Parathyroid adenoma (tissue), 2 donors: ENCODE measurements around the gene KDM1A.

Source experiments
- H2AFZ ChIP-seq: fragments of 300-600 bp; sonication (generic); one replicate; pipeline ENCODE4 v1.7.0; 2017; ENCODE audit warnings: antibody characterized with exemption, mild to moderate bottlenecking
- H3K27ac ChIP-seq: fragments of 300-600 bp; sonication (generic); one replicate; pipeline ENCODE4 v1.7.0; 2017
- H3K27me3 ChIP-seq: fragments of 300-600 bp; sonication (generic); one replicate; pipeline ENCODE4 v1.7.0; 2017; ENCODE audit warnings: low read length; ENCODE audit not compliant: control insufficient read depth, insufficient read depth
- H3K36me3 ChIP-seq: fragments of 300-600 bp; sonication (generic); one replicate; pipeline ENCODE4 v1.7.0; 2017; ENCODE audit warnings: low read length; ENCODE audit not compliant: control insufficient read depth, insufficient read depth
- H3K4me1 ChIP-seq: fragments of 300-600 bp; sonication (generic); one replicate; pipeline ENCODE4 v1.7.0; 2017; ENCODE audit warnings: control low read depth
- H3K4me2 ChIP-seq: fragments of 300-600 bp; sonication (generic); one replicate; pipeline ENCODE4 v1.7.0; 2017; ENCODE audit warnings: low read length
- H3K4me3 ChIP-seq: fragments of 300-600 bp; sonication (generic); one replicate; pipeline ENCODE4 v1.7.0; 2017; ENCODE audit warnings: low read depth, low read length
- H3K79me2 ChIP-seq: fragments of 300-600 bp; sonication (generic); one replicate; pipeline ENCODE4 v1.7.0; 2017; ENCODE audit warnings: control low read depth
- H3K9ac ChIP-seq: fragments of 300-600 bp; sonication (generic); one replicate; pipeline ENCODE4 v1.7.0; 2017; ENCODE audit warnings: mild to moderate bottlenecking
- H3K9me3 ChIP-seq: fragments of 300-600 bp; sonication (generic); one replicate; pipeline ENCODE4 v1.7.0; 2017; ENCODE audit warnings: low read length; ENCODE audit not compliant: control insufficient read depth
- CTCF ChIP-seq: fragments of 300-600 bp; sonication (generic); IDR thresholded peaks from one replicate; pipeline ENCODE4 v1.7.0; 2017; ENCODE audit warnings: antibody characterized with exemption, mild to moderate bottlenecking
- donor health status: primary hyperparathyroidism.

KDM1A gene

GRCh38 chr1:23108918-23109533 lies 89.8 kb downstream of the KDM1A start:
- Histone ChIP-seq H3K27me3 (no peaks in the 10 kb centered on the region), H3K9me3 (no peaks in the 10 kb centered on the region), H3K27ac (no peak overlapping the region), H2AFZ (no peak overlapping the region), H3K4me3 (no peak overlapping the region), H3K4me1 (no peaks in the 10 kb centered on the region), H3K36me3 (no peaks in the 10 kb centered on the region), H3K4me2 (peak overlapping the region; percentile 27), H3K79me2 (no peaks in the 10 kb centered on the region), H3K9ac (no peak overlapping the region)
- TF ChIP-seq CTCF = no peak

- no peak for TF ChIP-seq CTCF
- Histone ChIP-seq H3K27me3 (no peaks in the 10 kb centered on the region), H3K9me3 (no peaks in the 10 kb centered on the region), H3K79me2 (no peaks in the 10 kb centered on the region), H3K27ac (no peak overlapping the region), H2AFZ (no peak overlapping the region), H3K4me3 (no peak overlapping the region), H3K4me2 (no peak overlapping the region), H3K9ac (no peak overlapping the region), H3K4me1 (no peaks in the 10 kb centered on the region), H3K36me3 (no peaks in the 10 kb centered on the region)
Measured at GRCh38 chr1:23110391-23110790, 91.1 kb downstream of the KDM1A start.

- Histone ChIP-seq H2AFZ (no peak overlapping the region), H3K27me3 (no peaks in the 10 kb centered on the region), H3K36me3 (no peaks in the 10 kb centered on the region), H3K4me1 (no peaks in the 10 kb centered on the region), H3K79me2 (no peaks in the 10 kb centered on the region), H3K9ac (no peak overlapping the region), H3K27ac (no peak overlapping the region), H3K4me3 (no peak overlapping the region), H3K4me2 (no peak overlapping the region), H3K9me3 (no peaks in the 10 kb centered on the region)
- no peak for TF ChIP-seq CTCF
Measured at GRCh38 chr1:23111600-23112535, 92.6 kb downstream of the KDM1A start.

- Histone ChIP-seq H3K36me3 (no peaks in the 10 kb centered on the region), H3K27me3 (no peaks in the 10 kb centered on the region), H3K4me1 (no peaks in the 10 kb centered on the region), H3K4me2 (no peak overlapping the region), H3K9me3 (no peaks in the 10 kb centered on the region), H3K79me2 (no peaks in the 10 kb centered on the region), H3K9ac (no peak overlapping the region), H3K4me3 (no peak overlapping the region), H3K27ac (no peak overlapping the region), H2AFZ (no peak overlapping the region)
- no peak for TF ChIP-seq CTCF
Measured at GRCh38 chr1:23114424-23115079, 95.3 kb downstream of the KDM1A start.
